Sigmoid colon (tissue), 7 donors: Measurements from ENCODE around the gene CACNA1C. TPM values are rescaled to one million over a fixed set of nuclear protein-coding genes. Genes with fewer than 3 reads are reported as not detected.

Experiments
- DNase-seq: peaks from one replicate; pipeline ENCODE4 v3.0.0-alpha.2; 2019
- H3K27ac ChIP-seq, 4 donors: fragments of 200-600 bp; sonication (generic); one replicate each; pipeline ENCODE4 v1.5.1; 2016 to 2019; ENCODE audit warnings: mild to moderate bottlenecking in 1 of 4
- H3K27me3 ChIP-seq, 3 donors: fragments of 200-600 bp; sonication (generic); one replicate each; pipeline ENCODE4 v1.5.1; 2019; ENCODE audit warnings: mild to moderate bottlenecking in 1 of 3
- H3K36me3 ChIP-seq, 4 donors: fragments of 200-600 bp; sonication (generic); one replicate each; pipeline ENCODE4 v1.5.1; 2016 to 2019
- H3K4me1 ChIP-seq, 4 donors: fragments of 200-600 bp; sonication (generic); one replicate each; pipeline ENCODE4 v1.5.1; 2017 to 2019
- H3K4me3 ChIP-seq, 4 donors: fragments of 200-600 bp; sonication (generic); one replicate each; pipeline ENCODE4 v1.5.1; 2017 to 2019; ENCODE audit warnings: mild to moderate bottlenecking in 2 of 4, moderate library complexity in 1 of 4
- H3K9me3 ChIP-seq, 4 donors: fragments of 200-600 bp in 3 of 4; sonication (generic) in 3 of 4; one replicate each; pipeline versions ENCODE4 v1.5.1 to v1.6.1; 2013 to 2019
- EP300 ChIP-seq, 4 donors: sonication (generic); formaldehyde crosslinking; IDR thresholded peaks; one replicate each; pipeline ENCODE4 v1.6.1; 2017; ENCODE audit warnings: antibody characterized with exemption in 4 of 4
- POLR2A ChIP-seq, 2 donors: fragments of 450-650 bp; IDR thresholded peaks; one replicate each; pipeline ENCODE4 v1.6.1; 2016; ENCODE audit warnings: antibody characterized with exemption in 2 of 2, mild to moderate bottlenecking in 2 of 2, moderate library complexity in 2 of 2
- POLR2AphosphoS5 ChIP-seq, 4 donors: sonication (generic); formaldehyde crosslinking; IDR thresholded peaks; one replicate each; pipeline ENCODE4 v1.6.1; 2017; ENCODE audit warnings: antibody characterized with exemption in 4 of 4
- WGBS, 2 donors: extraction: QIAGEN DNeasy Blood & Tissue Kit; methylation state at CpG; one replicate each; pipeline ENCODE4 v1.1.7; 2013; 5-methylcytosine and 5-hydroxymethylcytosine counted together
- intact Hi-C: fragments of 100-400 bp; cut with DNase I; formaldehyde crosslinking; loops from one replicate; pipeline ENCODE4 v1.15.1; 2023
- polyA plus RNA-seq, 3 donors: library from polyadenylated mRNA; stranded (reverse); fragments of 200-250 nt; gene quantifications; one replicate each; pipeline ENCODE4 v1.2.3, GENCODE V29; 2013
- total RNA-seq, 4 donors: library from RNA; depleted of rRNA; stranded (reverse); fragments of >200 nt; gene quantifications; one replicate each; pipeline ENCODE4 v1.1.0, GENCODE V29; 2016
- TF ChIP-seq, protein P1 (sequence below), 4 experiments: fragments of 450-650 bp in 3 of 4; fragments of 200-600 bp in 1 of 4; IDR thresholded peaks; one replicate each; pipeline ENCODE4 v1.5.1; 2016 to 2019; ENCODE audit warnings: antibody characterized with exemption in 4 of 4, mild to moderate bottlenecking in 3 of 4, moderate library complexity in 2 of 4
- donor health status: healthy with polysubstance abuse.
- donor health status: Bipolar disorder and iron deficiency.
- donor health status: healthy.

Gene CACNA1C
- total and polyA plus RNA-seq, 7 donors: 0.46 to 213 (median 62.0) TPM

DNA sequence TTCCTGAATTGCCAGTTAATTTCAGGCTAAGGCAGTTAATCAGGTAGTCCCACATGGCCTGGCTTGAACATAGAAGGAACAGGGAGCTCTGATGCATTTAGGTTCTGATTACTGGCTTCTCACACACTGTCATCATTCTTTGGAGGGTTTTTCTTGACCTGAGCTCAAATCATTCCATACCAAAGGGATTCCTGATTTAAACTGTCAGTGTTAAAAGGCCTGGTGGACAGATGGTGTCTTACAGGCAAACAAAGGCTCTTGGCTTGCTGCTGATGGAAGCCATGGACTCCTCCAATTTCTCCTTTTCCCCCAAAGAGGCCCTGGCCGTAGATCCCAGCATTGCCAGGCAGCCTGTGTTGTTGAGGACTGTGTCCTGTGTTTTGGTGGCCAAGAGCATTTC lies 30.2 kb downstream of the CACNA1C start:
- Histone ChIP-seq H3K27ac (peak overlapping the region; percentile 50 to 91 (median 73)), H3K9me3 (no peaks in the 10 kb centered on the region), H3K27me3 (no peaks in the 10 kb centered on the region), H3K36me3 (no peaks in the 10 kb centered on the region), H3K4me1 (peaks cover 0 to 70% (median 66%) of the 10 kb centered on the region in 4 donors), H3K4me3 (no peak overlapping the region)
- 76 to 93% methylated on average over 1 of the region's 1 CpG for WGBS, 2 donors
- DNase-seq: no peak
- intact Hi-C loops: no loop called here
- TF ChIP-seq, protein P1, sequence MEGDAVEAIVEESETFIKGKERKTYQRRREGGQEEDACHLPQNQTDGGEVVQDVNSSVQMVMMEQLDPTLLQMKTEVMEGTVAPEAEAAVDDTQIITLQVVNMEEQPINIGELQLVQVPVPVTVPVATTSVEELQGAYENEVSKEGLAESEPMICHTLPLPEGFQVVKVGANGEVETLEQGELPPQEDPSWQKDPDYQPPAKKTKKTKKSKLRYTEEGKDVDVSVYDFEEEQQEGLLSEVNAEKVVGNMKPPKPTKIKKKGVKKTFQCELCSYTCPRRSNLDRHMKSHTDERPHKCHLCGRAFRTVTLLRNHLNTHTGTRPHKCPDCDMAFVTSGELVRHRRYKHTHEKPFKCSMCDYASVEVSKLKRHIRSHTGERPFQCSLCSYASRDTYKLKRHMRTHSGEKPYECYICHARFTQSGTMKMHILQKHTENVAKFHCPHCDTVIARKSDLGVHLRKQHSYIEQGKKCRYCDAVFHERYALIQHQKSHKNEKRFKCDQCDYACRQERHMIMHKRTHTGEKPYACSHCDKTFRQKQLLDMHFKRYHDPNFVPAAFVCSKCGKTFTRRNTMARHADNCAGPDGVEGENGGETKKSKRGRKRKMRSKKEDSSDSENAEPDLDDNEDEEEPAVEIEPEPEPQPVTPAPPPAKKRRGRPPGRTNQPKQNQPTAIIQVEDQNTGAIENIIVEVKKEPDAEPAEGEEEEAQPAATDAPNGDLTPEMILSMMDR (IDR thresholded peaks at IDR 0.05): no peak
- TF ChIP-seq EP300 (IDR thresholded peaks at IDR 0.05): no peak
- no peak for TF ChIP-seq POLR2AphosphoS5 (IDR thresholded peaks at IDR 0.05)
- no peak for TF ChIP-seq POLR2A (IDR thresholded peaks at IDR 0.05)

DNA sequence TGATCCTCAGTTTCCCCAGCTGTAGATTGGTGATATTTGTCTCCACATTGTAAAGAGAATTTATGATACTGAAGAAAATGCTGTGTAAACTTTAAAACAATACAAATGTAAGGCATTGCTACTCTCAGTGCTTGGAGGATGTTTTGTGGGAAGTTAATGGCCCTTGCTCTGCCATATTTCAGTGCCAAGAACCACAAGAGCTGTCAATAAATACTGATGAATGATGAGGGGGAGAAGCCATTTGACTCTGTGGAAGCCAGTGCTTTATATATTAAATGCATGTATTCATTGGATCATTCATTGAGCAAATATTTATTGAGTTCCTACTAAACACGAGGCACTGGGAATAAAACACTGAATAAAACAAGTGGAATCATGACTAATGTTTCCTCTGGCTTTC lies 30.8 kb downstream of the CACNA1C start:
- 20 to 55% methylated on average over 1 of the region's 1 CpG for WGBS, 2 donors
- Histone ChIP-seq H3K36me3 (no peaks in the 10 kb centered on the region), H3K4me3 (no peak overlapping the region), H3K9me3 (no peaks in the 10 kb centered on the region), H3K4me1 (peaks cover 0 to 71% (median 68%) of the 10 kb centered on the region in 4 donors), H3K27me3 (no peaks in the 10 kb centered on the region), H3K27ac (peak overlapping the region; percentile 50 to 91 (median 73))
- DNase-seq: no peak
- intact Hi-C loops: no loop called here
- TF ChIP-seq EP300 (IDR thresholded peaks at IDR 0.05) (no peak), POLR2AphosphoS5 (IDR thresholded peaks at IDR 0.05) (no peak), POLR2A (IDR thresholded peaks at IDR 0.05) (no peak)
- TF ChIP-seq, protein P1 (IDR thresholded peaks at IDR 0.05): no peak

DNA sequence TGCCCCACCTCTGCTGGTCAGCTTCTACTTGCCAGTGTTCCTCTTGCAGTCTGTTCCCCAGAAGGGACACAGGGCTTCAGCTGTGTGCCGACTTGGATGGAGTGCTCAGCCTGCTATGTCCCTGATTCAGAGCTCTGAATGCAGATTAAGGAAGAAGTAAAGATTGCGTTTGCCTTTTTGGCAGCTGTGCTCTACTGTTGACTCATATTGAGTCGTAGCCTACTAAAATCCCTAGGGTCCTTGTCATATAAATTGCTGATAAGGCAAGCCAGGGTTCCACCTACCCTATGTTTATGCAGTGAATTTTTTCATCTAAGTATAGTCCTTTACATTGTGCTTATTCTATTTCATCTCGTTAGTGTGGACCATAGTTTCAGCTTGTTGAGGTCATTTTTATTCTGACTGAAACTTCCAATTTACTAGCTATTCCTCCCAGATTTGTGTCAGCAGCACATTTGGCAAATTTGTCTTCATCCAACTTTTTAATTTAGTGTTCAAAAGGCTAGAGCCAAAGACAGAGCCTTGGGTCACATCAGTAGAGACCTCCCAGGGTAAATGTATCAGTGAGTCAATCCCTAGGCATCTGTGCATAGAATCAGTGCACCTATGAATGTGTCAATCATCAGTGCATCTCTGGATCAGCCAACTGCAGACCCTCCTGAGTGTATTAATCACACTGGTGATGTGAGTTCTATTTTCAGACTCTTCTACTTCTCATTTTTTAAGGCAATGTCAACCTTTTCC lies 31.9 kb downstream of the CACNA1C start:
- DNase-seq: no peak
- peak in 2 of 4 donors; percentile 14 to 60 for TF ChIP-seq POLR2AphosphoS5 (IDR thresholded peaks at IDR 0.05)
- TF ChIP-seq, protein P1 (IDR thresholded peaks at IDR 0.05): no peak
- 35 to 52% methylated on average over 4 of the region's 4 CpGs for WGBS, 2 donors

DNA sequence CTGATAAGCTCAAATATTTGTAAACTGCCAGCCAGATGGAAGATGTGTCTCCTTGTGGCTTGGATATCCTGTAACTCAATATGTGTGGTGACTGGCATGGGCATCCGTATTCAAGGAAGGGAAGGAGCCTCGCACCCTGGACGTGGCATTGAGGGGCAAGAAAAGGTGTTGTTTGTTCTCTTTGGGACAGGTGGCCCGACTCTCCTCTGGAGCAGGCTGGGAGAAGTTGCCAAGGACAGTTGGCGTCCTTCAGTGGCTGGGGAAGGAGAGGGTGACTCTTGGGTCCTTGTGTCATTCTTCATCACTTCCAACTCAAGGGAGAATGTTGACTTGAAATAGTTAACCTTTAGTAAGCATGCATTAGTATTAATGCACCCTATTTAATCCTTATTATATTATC lies 39.6 kb downstream of the CACNA1C start:
- no peaks in the 10 kb centered on the region for H3K36me3 ChIP-seq
- H3K27ac ChIP-seq: peak overlapping the region; percentile 78 to 91 (median 89)
- no peak overlapping the region for H3K4me3 ChIP-seq
- WGBS, 2 donors: 90% methylated on average over 5 of the region's 5 CpGs
- H3K9me3 ChIP-seq: no peaks in the 10 kb centered on the region
- H3K27me3 ChIP-seq: no peaks in the 10 kb centered on the region
- TF ChIP-seq POLR2AphosphoS5 (IDR thresholded peaks at IDR 0.05) (no peak), POLR2A (IDR thresholded peaks at IDR 0.05) (no peak), EP300 (IDR thresholded peaks at IDR 0.05) (no peak)
- TF ChIP-seq, protein P1 (IDR thresholded peaks at IDR 0.05): no peak
- intact Hi-C loops: no loop called here
- H3K4me1 ChIP-seq: peaks cover 0 to 91% (median 79%) of the 10 kb centered on the region in 4 donors
- DNase-seq: no peak

More for the DNA sequence above, 31.9 kb downstream of the CACNA1C start:
- Histone ChIP-seq H3K36me3 (no peaks in the 10 kb centered on the region), H3K9me3 (no peaks in the 10 kb centered on the region), H3K27ac (peak overlapping the region; percentile 31 to 91 (median 70)), H3K4me1 (peaks cover 0 to 80% (median 74%) of the 10 kb centered on the region in 4 donors), H3K27me3 (no peaks in the 10 kb centered on the region), H3K4me3 (no peak overlapping the region)
- intact Hi-C loops: no loop called here
